Measurements from ENCODE around the gene ZNF512B. TPM values are rescaled to one million over a fixed set of nuclear protein-coding genes. Genes with fewer than 3 reads are reported as not detected.

ZNF512B gene
- total RNA-seq, 2 donors from 2014 or later = 10.0 to 21.4 TPM

DNA sequence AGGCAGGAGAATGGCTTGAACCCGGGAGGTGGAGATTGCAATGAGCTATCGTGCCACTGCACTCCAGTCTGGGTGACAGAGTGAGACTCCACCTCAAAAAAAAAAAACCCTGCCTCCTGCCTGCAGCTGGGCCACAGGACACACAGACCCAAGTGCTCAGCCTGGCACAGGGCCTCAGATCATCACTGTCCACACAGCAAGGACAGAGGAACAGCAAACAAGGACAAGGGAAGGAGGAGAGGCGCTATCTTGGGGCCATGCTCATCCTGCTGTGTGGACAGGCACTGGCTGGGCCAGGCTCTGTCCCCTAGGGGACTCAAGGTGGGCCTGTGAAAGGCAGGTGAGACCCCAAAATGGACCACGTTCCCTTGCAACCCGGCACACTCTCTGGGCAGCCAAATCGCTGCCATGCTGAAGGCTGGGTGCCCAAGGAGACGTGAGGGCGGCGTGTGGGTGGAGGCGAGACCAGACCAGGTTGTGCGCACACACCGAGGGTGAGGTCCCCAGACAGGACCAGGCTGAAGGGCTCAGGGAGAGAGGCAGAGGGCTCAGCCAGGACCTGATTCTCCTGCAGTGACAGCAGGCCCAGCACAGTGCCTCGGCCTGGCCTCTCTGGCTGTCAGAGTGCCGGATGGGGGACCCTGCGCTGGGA is 22.6 kb downstream of the ZNF512B start:
- ATAC-seq = no peak
- no peaks in the 10 kb centered on the region for H3K9me3 Mint-ChIP-seq
- peaks cover 0 to 6% of the 10 kb centered on the region in 2 donors for H3K36me3 Mint-ChIP-seq
- peak overlapping the region; percentile 60 to 88 for H3K27ac Mint-ChIP-seq
- no peak for DNase-seq (ENCODE audit: low spot score in 2 of 2)

- no peaks in the 10 kb centered on the region for H3K9me3 Mint-ChIP-seq
- DNase-seq (ENCODE audit: low spot score in 2 of 2) = no peak
- H3K27ac Mint-ChIP-seq = peak overlapping the region; percentile 60 to 88
- peaks cover 0 to 6% of the 10 kb centered on the region in 2 donors for H3K36me3 Mint-ChIP-seq
- no peak for ATAC-seq
Measured at GRCh38 chr20:63945921-63946920, 23.5 kb downstream of the ZNF512B start.

GRCh38 chr20:63945031-63945658 is 24.6 kb downstream of the ZNF512B start:
- no peaks in the 10 kb centered on the region for H3K9me3 Mint-ChIP-seq
- DNase-seq (ENCODE audit: low spot score in 2 of 2) = no peak

GRCh38 chr20:63944078-63944941 is 25.4 kb downstream of the ZNF512B start:
- ATAC-seq (no peak), DNase-seq (ENCODE audit: low spot score in 2 of 2) (no peak)
- no peaks in the 10 kb centered on the region for H3K9me3 Mint-ChIP-seq
- peak overlapping the region in 1 of 2 donors; percentile 35 for H3K27ac Mint-ChIP-seq
- H3K36me3 Mint-ChIP-seq = peaks cover 0 to 6% of the 10 kb centered on the region in 2 donors

More at GRCh38 chr20:63945031-63945658, 24.6 kb downstream of the ZNF512B start:
- Mint-ChIP-seq H3K27ac (peak overlapping the region in 1 of 2 donors; percentile 72), H3K36me3 (peaks cover 0 to 6% of the 10 kb centered on the region in 2 donors)
- no peak for ATAC-seq

DNA sequence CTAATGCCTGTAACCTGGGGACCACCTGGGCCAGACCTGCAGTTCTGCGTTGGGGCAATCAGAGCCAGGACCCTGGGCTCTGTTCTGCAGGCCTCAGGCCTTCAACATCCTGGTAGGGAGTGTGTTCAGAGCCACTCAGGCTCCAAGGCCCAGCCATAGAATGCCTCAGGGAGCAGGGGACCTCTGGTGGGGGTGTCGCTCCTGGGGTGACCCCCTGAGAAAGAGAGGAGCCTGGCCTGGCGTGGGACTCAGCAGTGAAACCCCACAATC is 26.0 kb downstream of the ZNF512B start:
- no peak for ATAC-seq
- Mint-ChIP-seq H3K36me3 (peaks cover 0 to 6% of the 10 kb centered on the region in 2 donors), H3K9me3 (no peaks in the 10 kb centered on the region), H3K27ac (peak overlapping the region in 1 of 2 donors; percentile 35)
- no peak for DNase-seq (ENCODE audit: low spot score in 2 of 2)

- Mint-ChIP-seq H3K9me3 (no peaks in the 10 kb centered on the region), H3K27ac (peak overlapping the region in 1 of 2 donors; percentile 35), H3K36me3 (peaks cover 0 to 3% of the 10 kb centered on the region in 2 donors)
- DNase-seq (ENCODE audit: low spot score in 2 of 2) (no peak), ATAC-seq (no peak)
Measured at GRCh38 chr20:63942969-63943807, 26.5 kb downstream of the ZNF512B start.

GRCh38 chr20:63942250-63942951 is 27.3 kb downstream of the ZNF512B start:
- Mint-ChIP-seq H3K9me3 (no peaks in the 10 kb centered on the region), H3K27ac (peak overlapping the region; percentile 51 to 74), H3K36me3 (no peaks in the 10 kb centered on the region)
- peak; percentile 25 to 38 for ATAC-seq
- DNase-seq (ENCODE audit: low spot score in 2 of 2) = peak; percentile 50 to 56

DNA sequence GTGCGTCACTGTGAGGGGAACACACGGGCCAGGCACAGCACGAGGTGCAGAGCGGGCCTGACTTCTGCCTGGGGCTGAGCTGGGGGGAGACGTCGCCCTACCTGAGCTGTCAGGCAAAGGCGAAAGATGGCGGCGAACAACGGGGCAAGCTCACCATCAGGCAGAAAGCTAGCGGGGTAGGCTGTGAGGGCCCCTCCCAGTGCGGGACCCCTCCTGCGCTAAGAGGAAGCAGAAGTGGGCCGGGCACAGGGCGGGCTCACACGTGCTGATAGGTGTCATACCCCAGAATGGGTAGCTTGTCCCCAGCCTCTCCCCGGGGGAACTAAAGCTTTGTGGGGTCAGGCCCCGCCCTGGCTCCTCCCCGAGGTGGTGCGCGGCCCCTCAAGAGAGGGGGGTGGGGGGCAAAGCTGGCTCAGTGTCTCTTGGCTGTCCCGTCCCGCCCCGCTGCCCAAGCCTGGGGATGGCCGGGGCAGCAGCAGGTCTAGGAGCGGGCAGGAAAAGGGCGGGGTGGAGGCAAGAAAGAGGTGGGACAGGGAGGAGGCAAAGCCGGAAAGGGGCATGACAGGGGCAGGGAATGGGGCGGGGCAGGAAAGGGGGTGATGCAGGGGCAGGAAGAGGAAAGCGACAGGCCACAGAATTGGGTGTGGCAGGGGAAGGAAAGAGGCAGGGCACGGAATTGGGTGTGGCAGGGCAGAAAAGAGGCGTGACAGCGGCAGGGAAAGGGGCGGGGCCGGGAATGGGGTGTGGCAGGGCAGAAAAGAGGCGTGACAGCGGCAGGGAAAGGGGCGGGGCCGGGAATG is 28.2 kb downstream of the ZNF512B start:
- H3K27ac Mint-ChIP-seq = peak overlapping the region; percentile 51 to 91
- ATAC-seq (peak; percentile 78 to 79), DNase-seq (ENCODE audit: low spot score in 2 of 2) (peak; percentile 62 to 66)
- H3K9me3 Mint-ChIP-seq = no peaks in the 10 kb centered on the region
- no peaks in the 10 kb centered on the region for H3K36me3 Mint-ChIP-seq

DNA sequence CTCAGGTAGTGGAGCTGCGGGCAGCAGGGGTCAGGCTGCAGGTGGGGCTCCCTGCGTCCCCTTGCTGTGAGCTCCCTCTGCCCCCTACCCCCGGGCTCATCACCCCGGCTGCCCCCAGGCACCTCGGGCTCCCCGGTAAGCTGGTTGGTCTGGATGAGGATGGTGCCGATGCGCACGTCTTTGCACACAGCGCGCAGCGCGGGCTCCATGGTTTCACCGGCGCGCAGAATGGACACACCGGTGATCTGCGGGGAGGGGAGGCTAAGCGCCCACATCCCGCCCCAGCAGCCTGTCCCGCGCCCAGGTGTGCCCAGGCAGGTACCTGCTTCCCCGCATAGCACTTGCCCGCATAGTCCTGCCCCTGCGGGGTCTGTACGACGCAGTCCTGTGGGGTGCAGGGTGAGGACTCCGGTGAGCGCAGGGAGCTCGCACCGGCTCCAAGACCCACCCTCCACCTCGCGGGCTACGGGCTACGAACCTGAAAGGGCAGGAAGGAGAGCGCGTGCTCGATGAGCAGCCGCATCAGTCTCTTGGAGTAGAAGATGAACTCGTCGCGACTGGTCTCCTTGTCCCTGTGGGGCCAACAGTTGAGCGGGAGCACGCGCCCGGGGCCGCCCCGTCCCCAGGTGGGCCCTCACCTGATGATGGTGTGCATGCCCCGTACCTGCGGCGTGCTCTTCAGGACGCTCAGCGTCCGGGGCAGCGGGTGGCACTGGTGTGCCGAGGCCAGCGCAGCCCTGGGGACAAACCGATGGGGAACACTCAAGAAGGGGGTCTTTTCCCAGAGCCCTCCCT is 29.1 kb downstream of the ZNF512B start:
- ATAC-seq = no peak
- DNase-seq (ENCODE audit: low spot score in 2 of 2) = peak in 1 of 2 donors; percentile 57
- no peaks in the 10 kb centered on the region for H3K9me3 Mint-ChIP-seq
- H3K27ac Mint-ChIP-seq = no peak overlapping the region
- no peaks in the 10 kb centered on the region for H3K36me3 Mint-ChIP-seq

DNA sequence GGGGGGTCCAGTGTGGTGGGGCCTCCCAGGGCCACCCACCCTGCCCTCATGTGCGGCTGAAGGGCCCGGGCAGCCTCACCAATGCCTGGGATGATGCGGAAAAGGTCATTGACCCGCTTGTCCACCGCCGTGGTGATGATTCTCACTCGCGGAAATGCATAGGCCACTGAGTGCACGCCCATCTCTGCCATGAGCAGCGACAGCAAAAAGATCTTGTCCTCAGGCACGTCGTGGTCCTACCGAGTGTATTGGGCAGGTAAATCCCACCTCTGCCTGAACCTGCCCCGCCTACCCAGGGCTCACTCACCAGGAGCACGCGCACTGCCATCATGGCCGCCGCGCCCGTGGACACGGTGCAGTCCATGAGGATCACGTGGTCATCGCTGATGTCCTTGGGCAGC is 29.7 kb downstream of the ZNF512B start:
- DNase-seq (ENCODE audit: low spot score in 2 of 2) (no peak), ATAC-seq (no peak)
- Mint-ChIP-seq H3K36me3 (no peaks in the 10 kb centered on the region), H3K27ac (no peak overlapping the region), H3K9me3 (no peaks in the 10 kb centered on the region)

GRCh38 chr20:63939061-63939935 is 30.4 kb downstream of the ZNF512B start:
- Mint-ChIP-seq H3K9me3 (no peaks in the 10 kb centered on the region), H3K27ac (no peak overlapping the region), H3K36me3 (no peaks in the 10 kb centered on the region)
- DNase-seq (ENCODE audit: low spot score in 2 of 2) (no peak), ATAC-seq (no peak)

DNA sequence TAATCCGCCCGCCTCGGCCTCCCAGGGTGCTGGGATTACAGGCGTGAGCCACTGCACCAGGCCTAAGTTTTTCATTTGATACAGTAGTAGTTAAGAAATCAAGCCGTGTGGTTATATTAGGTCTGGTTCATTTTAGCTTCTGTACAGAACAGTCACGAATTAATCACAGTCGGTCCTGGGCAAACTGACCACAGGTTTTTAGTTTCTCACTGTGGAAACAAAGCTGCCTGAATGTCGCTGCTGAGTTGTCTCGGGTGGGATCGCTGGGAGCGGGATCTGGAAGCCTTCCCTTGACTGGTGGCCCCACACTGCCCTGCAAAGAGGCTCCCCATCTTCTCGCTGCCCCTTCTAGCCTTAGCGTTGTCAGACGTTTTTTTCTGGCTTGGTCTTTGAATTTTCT is 32.1 kb downstream of the ZNF512B start:
- Mint-ChIP-seq H3K36me3 (no peaks in the 10 kb centered on the region), H3K9me3 (no peaks in the 10 kb centered on the region), H3K27ac (no peak overlapping the region)
- ATAC-seq (no peak), DNase-seq (ENCODE audit: low spot score in 2 of 2) (no peak)

DNA sequence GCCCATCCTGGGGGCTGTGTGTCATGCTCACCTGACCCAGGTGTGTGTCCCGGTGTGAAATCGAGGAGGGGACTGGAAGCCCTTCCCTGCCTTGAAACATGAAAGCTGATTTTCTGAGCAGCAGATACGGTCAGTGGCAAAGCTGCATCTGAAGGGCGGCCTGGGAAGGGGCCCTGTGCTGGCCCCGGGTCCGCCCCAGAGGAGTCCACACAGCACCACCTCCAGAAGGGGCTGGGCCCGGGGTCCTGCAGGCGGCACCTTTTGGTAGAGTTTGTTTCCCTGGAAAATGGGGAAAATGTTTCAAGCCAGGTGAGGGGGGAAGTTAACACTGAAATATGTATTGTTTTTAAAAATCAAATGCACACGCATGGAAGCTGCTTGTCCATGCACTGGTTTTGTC is 34.3 kb downstream of the ZNF512B start:
- DNase-seq (ENCODE audit: low spot score in 2 of 2) = no peak
- ATAC-seq = no peak
- Mint-ChIP-seq H3K36me3 (no peaks in the 10 kb centered on the region), H3K9me3 (no peaks in the 10 kb centered on the region), H3K27ac (peak overlapping the region in 1 of 2 donors; percentile 57)

All from activated naive CD4-positive, alpha-beta T cell treated with anti-CD3 and anti-CD28 coated beads, Interleukin-2, amount 50 U/mL, for 72 hours (primary cell).